Loucy (cell line): ENCODE data around the gene DIS3L.

ENCODE experiments used
- H2AFZ ChIP-seq: fragments of 200-600 bp; sonication (generic); 2 replicates; pipeline ENCODE4 v1.6.0; 2016; ENCODE audit warnings: antibody characterized with exemption, mild to moderate bottlenecking, low read length, moderate library complexity
- H3F3A ChIP-seq: fragments of 200-600 bp; 2 replicates; pipeline ENCODE4 v1.6.0; 2016; ENCODE audit warnings: antibody characterized with exemption, low read depth, mild to moderate bottlenecking
- H3K27me3 ChIP-seq: fragments of 200-600 bp; sonication (generic); 2 replicates; pipeline ENCODE4 v1.6.1; 2014; ENCODE audit warnings: low read length, mild to moderate bottlenecking; ENCODE audit not compliant: insufficient read depth, poor library complexity, severe bottlenecking
- H3K36me3 ChIP-seq: fragments of 200-600 bp; sonication (generic); 2 replicates; pipeline ENCODE4 v1.6.1; 2016; ENCODE audit warnings: low read length; ENCODE audit not compliant: insufficient read depth
- H3K4me1 ChIP-seq: fragments of 200-600 bp; sonication (generic); 2 replicates; pipeline ENCODE4 v1.5.1; 2014; ENCODE audit warnings: low read length, mild to moderate bottlenecking; ENCODE audit not compliant: insufficient read depth, poor library complexity, severe bottlenecking
- H3K4me2 ChIP-seq: fragments of 200-600 bp; sonication (generic); 2 replicates; pipeline ENCODE4 v1.6.0; 2014; ENCODE audit warnings: antibody characterized with exemption, low read length, low read depth, mild to moderate bottlenecking; ENCODE audit not compliant: poor library complexity, severe bottlenecking
- H3K4me3 ChIP-seq: fragments of 200-600 bp; sonication (generic); 2 replicates; pipeline ENCODE4 v1.5.1; 2014; ENCODE audit warnings: low read length, mild to moderate bottlenecking, mixed read lengths; ENCODE audit not compliant: poor library complexity, severe bottlenecking
- H3K79me2 ChIP-seq: fragments of 200-600 bp; sonication (generic); 2 replicates; pipeline ENCODE4 v1.6.1; 2014; ENCODE audit warnings: low read length; ENCODE audit not compliant: insufficient read depth
- H3K9ac ChIP-seq: fragments of 200-600 bp; sonication (generic); 2 replicates; pipeline ENCODE4 v1.6.0; 2014; ENCODE audit warnings: mild to moderate bottlenecking, low read depth, low read length, moderate library complexity; ENCODE audit not compliant: poor library complexity, severe bottlenecking
- H3K9me2 ChIP-seq: fragments of 200-600 bp; sonication (generic); replicated peaks from 2 replicates; pipeline ENCODE4 v1.6.1; 2016; ENCODE audit warnings: low read depth, low read length, mixed read lengths
- H3K9me3 ChIP-seq: fragments of 200-600 bp; sonication (generic); 2 replicates; pipeline ENCODE4 v1.6.1; 2014; ENCODE audit warnings: mild to moderate bottlenecking, antibody characterized with exemption, low read length, low read depth; ENCODE audit not compliant: insufficient read depth
- H4K20me1 ChIP-seq: fragments of 200-600 bp; sonication (generic); 2 replicates; pipeline ENCODE4 v1.6.0; 2014; ENCODE audit warnings: antibody characterized with exemption, low read length, mild to moderate bottlenecking; ENCODE audit not compliant: insufficient read depth, poor library complexity, severe bottlenecking
- EZH2phosphoT487 ChIP-seq: fragments of 200-600 bp; IDR thresholded peaks from 2 replicates; pipeline ENCODE4 v1.6.1; 2018; ENCODE audit warnings: antibody characterized with exemption, mild to moderate bottlenecking, moderate library complexity, borderline replicate concordance
- TF ChIP-seq, protein P1 (sequence below): fragments of 200-600 bp; sonication (generic); conservative IDR thresholded peaks from 2 replicates; pipeline ENCODE4 v1.5.1; 2014; ENCODE audit warnings: mild to moderate bottlenecking, antibody characterized with exemption, low read length

DIS3L gene

DNA sequence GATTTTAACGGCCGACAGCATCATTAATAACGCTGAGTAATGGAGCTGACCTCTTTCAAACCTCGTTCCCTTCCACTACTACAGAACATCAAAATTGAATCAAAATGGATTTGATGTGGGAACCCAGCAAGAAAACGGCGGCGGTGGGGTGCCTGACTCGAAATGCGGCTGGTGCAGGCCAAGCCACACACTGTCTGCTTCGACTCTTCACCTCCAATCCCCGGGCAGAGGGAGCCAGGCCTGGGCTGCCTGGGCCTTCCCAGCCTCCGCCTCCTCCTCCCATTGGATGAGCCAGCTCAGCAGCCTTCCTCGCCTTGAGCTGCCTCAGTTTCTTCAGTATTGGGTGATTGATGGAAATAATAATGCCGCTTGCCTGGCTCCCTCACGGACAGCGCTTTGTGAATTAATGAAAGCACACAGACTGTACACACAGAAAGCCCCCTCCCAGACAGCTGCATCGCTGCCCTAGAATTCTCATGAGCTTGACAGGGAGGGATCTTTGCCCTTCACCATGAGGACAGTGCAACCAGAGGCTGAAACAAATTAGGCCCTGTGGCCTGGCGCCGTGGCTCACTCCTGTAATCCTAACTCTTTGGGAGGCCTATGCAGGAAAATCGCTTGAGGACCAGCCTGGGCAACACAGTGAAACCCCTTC, 28.4 kb upstream of the DIS3L start:
- no peak overlapping the region for H2AFZ ChIP-seq
- no peaks in the 10 kb centered on the region for H3K27me3 ChIP-seq
- no peak overlapping the region for H3K9ac ChIP-seq
- H4K20me1 ChIP-seq: no peaks in the 10 kb centered on the region
- H3K36me3 ChIP-seq: no peaks in the 10 kb centered on the region
- no peaks in the 10 kb centered on the region for H3K9me2 ChIP-seq
- no peak overlapping the region for H3K4me3 ChIP-seq
- no peaks in the 10 kb centered on the region for H3K9me3 ChIP-seq
- H3F3A ChIP-seq: peaks cover 5% of the 10 kb centered on the region; the same call in 1 of the 2 replicates
- H3K4me2 ChIP-seq: no peak overlapping the region
- peaks cover 14% of the 10 kb centered on the region for H3K4me1 ChIP-seq
- H3K79me2 ChIP-seq: no peaks in the 10 kb centered on the region
- no peak for TF ChIP-seq EZH2phosphoT487
- TF ChIP-seq, protein P1, sequence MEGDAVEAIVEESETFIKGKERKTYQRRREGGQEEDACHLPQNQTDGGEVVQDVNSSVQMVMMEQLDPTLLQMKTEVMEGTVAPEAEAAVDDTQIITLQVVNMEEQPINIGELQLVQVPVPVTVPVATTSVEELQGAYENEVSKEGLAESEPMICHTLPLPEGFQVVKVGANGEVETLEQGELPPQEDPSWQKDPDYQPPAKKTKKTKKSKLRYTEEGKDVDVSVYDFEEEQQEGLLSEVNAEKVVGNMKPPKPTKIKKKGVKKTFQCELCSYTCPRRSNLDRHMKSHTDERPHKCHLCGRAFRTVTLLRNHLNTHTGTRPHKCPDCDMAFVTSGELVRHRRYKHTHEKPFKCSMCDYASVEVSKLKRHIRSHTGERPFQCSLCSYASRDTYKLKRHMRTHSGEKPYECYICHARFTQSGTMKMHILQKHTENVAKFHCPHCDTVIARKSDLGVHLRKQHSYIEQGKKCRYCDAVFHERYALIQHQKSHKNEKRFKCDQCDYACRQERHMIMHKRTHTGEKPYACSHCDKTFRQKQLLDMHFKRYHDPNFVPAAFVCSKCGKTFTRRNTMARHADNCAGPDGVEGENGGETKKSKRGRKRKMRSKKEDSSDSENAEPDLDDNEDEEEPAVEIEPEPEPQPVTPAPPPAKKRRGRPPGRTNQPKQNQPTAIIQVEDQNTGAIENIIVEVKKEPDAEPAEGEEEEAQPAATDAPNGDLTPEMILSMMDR: no peak

GRCh38 chr15:66269326-66270090, 23.9 kb upstream of the DIS3L start:
- Histone ChIP-seq H4K20me1 (no peaks in the 10 kb centered on the region), H2AFZ (peak overlapping the region; percentile 96), H3K36me3 (no peaks in the 10 kb centered on the region), H3K9me3 (no peaks in the 10 kb centered on the region), H3F3A (peaks cover 9% of the 10 kb centered on the region; the same call in 1 of the 2 replicates), H3K4me3 (peak overlapping the region; percentile 68), H3K9ac (peak overlapping the region; percentile 54), H3K4me1 (peaks cover 16% of the 10 kb centered on the region), H3K9me2 (no peaks in the 10 kb centered on the region), H3K4me2 (peak overlapping the region; percentile 88), H3K27me3 (no peaks in the 10 kb centered on the region), H3K79me2 (no peaks in the 10 kb centered on the region)
- TF ChIP-seq, protein P1: no peak
- no peak for TF ChIP-seq EZH2phosphoT487

DNA sequence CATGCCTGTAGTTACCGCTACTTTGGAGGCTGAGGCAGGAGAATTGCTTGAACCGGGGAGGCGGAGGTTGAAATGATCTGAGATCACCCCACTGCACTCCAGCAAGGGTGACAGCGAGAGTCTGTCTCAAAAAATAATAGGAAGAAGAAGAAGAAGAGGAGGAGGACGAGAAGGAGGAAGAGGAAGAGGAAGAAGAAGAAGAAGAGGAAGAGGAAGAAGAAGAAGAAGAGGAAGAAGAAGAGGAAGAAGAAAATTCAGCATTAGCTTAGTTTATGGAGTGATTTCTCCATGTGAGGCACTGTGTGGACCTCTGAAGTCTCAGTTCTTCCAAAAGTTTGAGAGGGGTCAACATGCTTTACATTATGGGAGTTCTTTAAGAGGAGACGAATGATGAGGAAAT, 22.4 kb upstream of the DIS3L start:
- Histone ChIP-seq H3K36me3 (no peaks in the 10 kb centered on the region), H3K79me2 (no peaks in the 10 kb centered on the region), H3K9me2 (no peaks in the 10 kb centered on the region), H3K27me3 (no peaks in the 10 kb centered on the region), H3K9ac (no peak overlapping the region), H3K4me1 (peaks cover 16% of the 10 kb centered on the region), H3K9me3 (no peaks in the 10 kb centered on the region), H4K20me1 (no peaks in the 10 kb centered on the region), H3K4me2 (no peak overlapping the region), H3K4me3 (no peak overlapping the region), H3F3A (peaks cover 9% of the 10 kb centered on the region; the same call in 1 of the 2 replicates), H2AFZ (no peak overlapping the region)
- TF ChIP-seq, protein P1: no peak
- no peak for TF ChIP-seq EZH2phosphoT487
